Prostate gland (tissue), 2 donors: ENCODE data around the gene EPHB2.

Experiments
- POLR2A ChIP-seq: fragments of 450-650 bp; IDR thresholded peaks from one replicate; pipeline ENCODE4 v1.6.1; 2016; ENCODE audit warnings: antibody characterized with exemption, mild to moderate bottlenecking
- POLR2AphosphoS5 ChIP-seq: sonication (generic); formaldehyde crosslinking; IDR thresholded peaks from one replicate; pipeline ENCODE4 v1.6.1; 2017; ENCODE audit warnings: antibody characterized with exemption
- TF ChIP-seq, protein P1 (sequence below), 4 experiments: fragments of 200-600 bp in 2 of 4; fragments of 450-650 bp in 2 of 4; sonication (generic) in 2 of 4; IDR thresholded peaks; 1 replicate in 3 of 4; 2 replicates in 1 of 4; pipeline ENCODE4 v1.5.1; 2016 to 2019; ENCODE audit warnings: antibody characterized with exemption in 4 of 4, mild to moderate bottlenecking in 2 of 4, moderate library complexity in 2 of 4

- TF ChIP-seq, protein P1, sequence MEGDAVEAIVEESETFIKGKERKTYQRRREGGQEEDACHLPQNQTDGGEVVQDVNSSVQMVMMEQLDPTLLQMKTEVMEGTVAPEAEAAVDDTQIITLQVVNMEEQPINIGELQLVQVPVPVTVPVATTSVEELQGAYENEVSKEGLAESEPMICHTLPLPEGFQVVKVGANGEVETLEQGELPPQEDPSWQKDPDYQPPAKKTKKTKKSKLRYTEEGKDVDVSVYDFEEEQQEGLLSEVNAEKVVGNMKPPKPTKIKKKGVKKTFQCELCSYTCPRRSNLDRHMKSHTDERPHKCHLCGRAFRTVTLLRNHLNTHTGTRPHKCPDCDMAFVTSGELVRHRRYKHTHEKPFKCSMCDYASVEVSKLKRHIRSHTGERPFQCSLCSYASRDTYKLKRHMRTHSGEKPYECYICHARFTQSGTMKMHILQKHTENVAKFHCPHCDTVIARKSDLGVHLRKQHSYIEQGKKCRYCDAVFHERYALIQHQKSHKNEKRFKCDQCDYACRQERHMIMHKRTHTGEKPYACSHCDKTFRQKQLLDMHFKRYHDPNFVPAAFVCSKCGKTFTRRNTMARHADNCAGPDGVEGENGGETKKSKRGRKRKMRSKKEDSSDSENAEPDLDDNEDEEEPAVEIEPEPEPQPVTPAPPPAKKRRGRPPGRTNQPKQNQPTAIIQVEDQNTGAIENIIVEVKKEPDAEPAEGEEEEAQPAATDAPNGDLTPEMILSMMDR (IDR thresholded peaks at IDR 0.05), result no peak
- TF ChIP-seq POLR2A (no peak), POLR2AphosphoS5 (peak; percentile 6)
These were observed 239.2 kb downstream of the EPHB2 start for GRCh38 chr1:22949822-22950331.
